Astrocyte of the spinal cord (primary cell): ENCODE measurements around the gene LRRC32.
A peak's percentile ranks its signal among the peaks of the same experiment; 100 is the strongest.

Source experiments
- DNase-seq: peaks from one replicate; pipeline ENCODE4 v3.0.0; 2011; ENCODE audit warnings: low read depth, low spot score
- H3K4me3 ChIP-seq: 2 replicates; pipeline ENCODE4 v1.5.1; 2011; ENCODE audit warnings: low read depth, mild to moderate bottlenecking, low read length, moderate library complexity
- CTCF ChIP-seq: IDR thresholded peaks from 2 replicates; pipeline ENCODE4 v1.5.1; 2012; ENCODE audit warnings: low read depth, mild to moderate bottlenecking, low read length, inconsistent platforms
- in situ Hi-C: cut with HindIII; loops from 2 replicates; pipeline ENCODE4 v1.10.0; 2017; ENCODE audit warnings: low sequenced_read_pairs

The LRRC32 gene

GRCh38 chr11:76657187-76658170, 13.1 kb downstream of the LRRC32 start:
- TF ChIP-seq CTCF: no peak
- DNase-seq: no peak
- in situ Hi-C loops: no loop called here
- H3K4me3 ChIP-seq: no peak overlapping the region

- in situ Hi-C loops: no loop called here
- no peak for DNase-seq
- no peak for TF ChIP-seq CTCF
- no peak overlapping the region for H3K4me3 ChIP-seq
Observed at GRCh38 chr11:76656571-76657081, 13.9 kb downstream of the LRRC32 start.

GRCh38 chr11:76656050-76656531, 14.5 kb downstream of the LRRC32 start:
- no peak overlapping the region for H3K4me3 ChIP-seq
- in situ Hi-C loops: no loop called here
- DNase-seq: no peak
- no peak for TF ChIP-seq CTCF

- TF ChIP-seq CTCF: no peak
- DNase-seq: no peak
- in situ Hi-C loops: no loop called here
- H3K4me3 ChIP-seq: no peak overlapping the region
Observed at GRCh38 chr11:76655501-76656049, 15.0 kb downstream of the LRRC32 start.

GRCh38 chr11:76654980-76655379, 15.6 kb downstream of the LRRC32 start:
- TF ChIP-seq CTCF: no peak
- in situ Hi-C loops: no loop called here
- H3K4me3 ChIP-seq: no peak overlapping the region
- DNase-seq: no peak

- DNase-seq: peak; percentile 75
- TF ChIP-seq CTCF: no peak
- in situ Hi-C loops: no loop called here
- H3K4me3 ChIP-seq: no peak overlapping the region
Observed at GRCh38 chr11:76654298-76654851, 16.2 kb downstream of the LRRC32 start.
